ENCODE measurements around the gene SHISA5.

GRCh38 chr3:48505968-48506504, 2.1 kb upstream of the SHISA5 start:
- TF ChIP-seq, protein P1, sequence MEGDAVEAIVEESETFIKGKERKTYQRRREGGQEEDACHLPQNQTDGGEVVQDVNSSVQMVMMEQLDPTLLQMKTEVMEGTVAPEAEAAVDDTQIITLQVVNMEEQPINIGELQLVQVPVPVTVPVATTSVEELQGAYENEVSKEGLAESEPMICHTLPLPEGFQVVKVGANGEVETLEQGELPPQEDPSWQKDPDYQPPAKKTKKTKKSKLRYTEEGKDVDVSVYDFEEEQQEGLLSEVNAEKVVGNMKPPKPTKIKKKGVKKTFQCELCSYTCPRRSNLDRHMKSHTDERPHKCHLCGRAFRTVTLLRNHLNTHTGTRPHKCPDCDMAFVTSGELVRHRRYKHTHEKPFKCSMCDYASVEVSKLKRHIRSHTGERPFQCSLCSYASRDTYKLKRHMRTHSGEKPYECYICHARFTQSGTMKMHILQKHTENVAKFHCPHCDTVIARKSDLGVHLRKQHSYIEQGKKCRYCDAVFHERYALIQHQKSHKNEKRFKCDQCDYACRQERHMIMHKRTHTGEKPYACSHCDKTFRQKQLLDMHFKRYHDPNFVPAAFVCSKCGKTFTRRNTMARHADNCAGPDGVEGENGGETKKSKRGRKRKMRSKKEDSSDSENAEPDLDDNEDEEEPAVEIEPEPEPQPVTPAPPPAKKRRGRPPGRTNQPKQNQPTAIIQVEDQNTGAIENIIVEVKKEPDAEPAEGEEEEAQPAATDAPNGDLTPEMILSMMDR (IDR thresholded peaks at IDR 0.05; ENCODE audit: low read depth, low read length): no peak
- TF ChIP-seq EZH2phosphoT487 (IDR thresholded peaks at IDR 0.05; ENCODE audit: low read depth): no peak
